Epithelial cell of esophagus (primary cell): Measurements from ENCODE around the gene CACNA1D.

ENCODE experiments used
- DNase-seq: peaks from one replicate; pipeline ENCODE4 v3.0.0; 2010; ENCODE audit warnings: low read depth
- H3K4me3 ChIP-seq: 2 replicates; pipeline ENCODE4 v1.5.1; 2011; ENCODE audit warnings: mild to moderate bottlenecking, low read length, control low read depth
- CTCF ChIP-seq: IDR thresholded peaks from 2 replicates; pipeline ENCODE4 v1.5.1; 2011; ENCODE audit warnings: low read depth, mild to moderate bottlenecking, low read length, control low read depth, inconsistent platforms; ENCODE audit not compliant: insufficient read depth; ENCODE audit errors: missing control alignments

Gene CACNA1D

GRCh38 chr3:53758846-53759245 lies 264.4 kb downstream of the CACNA1D start:
- TF ChIP-seq CTCF: no peak
- H3K4me3 ChIP-seq: no peak overlapping the region
- DNase-seq: no peak

GRCh38 chr3:53763353-53763752 lies 268.9 kb downstream of the CACNA1D start:
- TF ChIP-seq CTCF: no peak

GRCh38 chr3:53764026-53764775 lies 269.8 kb downstream of the CACNA1D start:
- DNase-seq: no peak
- no peak for TF ChIP-seq CTCF

More at GRCh38 chr3:53763353-53763752, 268.9 kb downstream of the CACNA1D start:
- H3K4me3 ChIP-seq: no peak overlapping the region
- DNase-seq: no peak

GRCh38 chr3:53765753-53766152 lies 271.3 kb downstream of the CACNA1D start:
- no peak overlapping the region for H3K4me3 ChIP-seq
- TF ChIP-seq CTCF: no peak
- DNase-seq: no peak

More at GRCh38 chr3:53764026-53764775, 269.8 kb downstream of the CACNA1D start:
- H3K4me3 ChIP-seq: no peak overlapping the region

GRCh38 chr3:53766706-53767105 lies 272.3 kb downstream of the CACNA1D start:
- H3K4me3 ChIP-seq: no peak overlapping the region
- no peak for DNase-seq
- no peak for TF ChIP-seq CTCF

- TF ChIP-seq CTCF: no peak
- H3K4me3 ChIP-seq: no peak overlapping the region
- no peak for DNase-seq
Observed at GRCh38 chr3:53768478-53769459, 274.4 kb downstream of the CACNA1D start.
